ENCODE results near the gene DIO3.

DNA sequence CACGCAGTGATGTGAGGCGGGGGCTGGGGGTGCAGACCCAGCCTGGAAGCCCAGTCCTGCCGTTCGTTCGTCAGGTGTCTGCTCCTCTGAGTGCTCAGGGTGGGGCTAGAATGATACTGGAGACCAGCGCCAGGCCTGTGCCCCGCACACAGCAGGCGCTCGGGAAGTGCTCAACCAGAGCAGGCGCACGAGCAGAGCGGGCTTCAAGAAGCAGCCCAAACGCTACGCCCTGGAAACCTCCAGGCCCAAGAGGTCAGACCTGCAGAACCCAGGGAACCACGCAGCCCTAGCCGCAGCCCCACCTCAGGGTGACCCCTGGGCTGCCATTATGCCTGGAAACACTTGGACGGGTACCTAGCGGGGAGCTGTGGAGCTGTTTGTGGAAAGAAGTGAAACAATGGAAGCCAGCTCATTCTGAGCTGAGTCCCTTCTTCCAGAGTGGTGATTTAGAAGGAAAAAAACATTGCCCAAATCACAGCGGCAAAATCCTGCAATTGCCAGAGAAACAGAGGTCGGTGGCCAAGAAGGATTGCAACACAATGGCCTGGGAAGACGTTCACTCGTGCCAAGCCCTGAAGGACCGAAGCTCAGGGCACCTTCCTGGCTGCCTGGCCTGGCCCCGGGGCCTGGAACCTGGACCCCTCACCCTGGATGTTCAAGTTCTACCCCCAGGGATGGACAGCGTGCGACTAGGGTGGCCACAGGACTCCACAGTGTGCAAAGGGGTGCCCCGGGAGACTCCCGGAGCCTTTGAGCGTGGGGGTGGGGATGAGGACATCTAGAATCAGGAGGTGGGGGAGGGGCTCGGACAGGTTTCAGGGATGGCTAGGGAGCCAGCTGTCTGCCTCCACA, 40.4 kb upstream of the DIO3 start:
- TF ChIP-seq, protein P1, sequence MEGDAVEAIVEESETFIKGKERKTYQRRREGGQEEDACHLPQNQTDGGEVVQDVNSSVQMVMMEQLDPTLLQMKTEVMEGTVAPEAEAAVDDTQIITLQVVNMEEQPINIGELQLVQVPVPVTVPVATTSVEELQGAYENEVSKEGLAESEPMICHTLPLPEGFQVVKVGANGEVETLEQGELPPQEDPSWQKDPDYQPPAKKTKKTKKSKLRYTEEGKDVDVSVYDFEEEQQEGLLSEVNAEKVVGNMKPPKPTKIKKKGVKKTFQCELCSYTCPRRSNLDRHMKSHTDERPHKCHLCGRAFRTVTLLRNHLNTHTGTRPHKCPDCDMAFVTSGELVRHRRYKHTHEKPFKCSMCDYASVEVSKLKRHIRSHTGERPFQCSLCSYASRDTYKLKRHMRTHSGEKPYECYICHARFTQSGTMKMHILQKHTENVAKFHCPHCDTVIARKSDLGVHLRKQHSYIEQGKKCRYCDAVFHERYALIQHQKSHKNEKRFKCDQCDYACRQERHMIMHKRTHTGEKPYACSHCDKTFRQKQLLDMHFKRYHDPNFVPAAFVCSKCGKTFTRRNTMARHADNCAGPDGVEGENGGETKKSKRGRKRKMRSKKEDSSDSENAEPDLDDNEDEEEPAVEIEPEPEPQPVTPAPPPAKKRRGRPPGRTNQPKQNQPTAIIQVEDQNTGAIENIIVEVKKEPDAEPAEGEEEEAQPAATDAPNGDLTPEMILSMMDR (conservative IDR thresholded peaks at IDR 0.05; ENCODE audit: low read depth, low read length), result no peak
- no peak for TF ChIP-seq EZH2phosphoT487 (IDR thresholded peaks at IDR 0.05; ENCODE audit: borderline replicate concordance, low read length)
- TF ChIP-seq EZH2 (IDR thresholded peaks at IDR 0.05; ENCODE audit: low read length, unreplicated experiment), result no peak
